IMR-90 (cell line): ENCODE data around the gene PTPRN2. TPM values are rescaled to one million over a fixed set of nuclear protein-coding genes. Genes with fewer than 3 reads are reported as not detected.

Source experiments
- ATAC-seq: fragments of 200-7000 bp; cut with Tn5 transposase; 2 replicates; pipeline ENCODE4 v1.9.1; 2020; ENCODE audit warnings: low read depth, mild to moderate bottlenecking, moderate library complexity
- BruUV-seq: library from RNA; stranded (reverse); fragments of 400-500 nt; replicated peaks from 2 replicates; lab custom pipeline; 2021; lab: Mats Ljungman, UMichigan
- CTCF ChIA-PET: fragments of 300-600 bp; formaldehyde crosslinking; extraction: SDS; loops from one replicate; lab custom pipeline; 2021; ENCODE audit warnings: antibody characterized with exemption; lab: Yijun Ruan, JAX
- POLR2A ChIA-PET: fragments of 300-600 bp; sonication (Branson Sonifier 250); formaldehyde crosslinking; loops from one replicate; lab custom pipeline; 2022; ENCODE audit warnings: antibody characterized with exemption; ENCODE audit not compliant: unreplicated experiment; lab: Charles Lee
- DNase-seq: peaks from one replicate; pipeline ENCODE4 v3.0.0; 2013
- H2AFZ ChIP-seq: replicated peaks from 2 replicates; pipeline ENCODE3; 2013; ENCODE audit warnings: low read length, mild to moderate bottlenecking; ENCODE audit not compliant: poor library complexity
- H2AK5ac ChIP-seq: 2 replicates; pipeline ENCODE4 v1.6.1; 2013; ENCODE audit warnings: low read depth, low read length, inconsistent platforms
- H2AK9ac ChIP-seq: replicated peaks from 2 replicates; pipeline ENCODE3; 2013; ENCODE audit warnings: mild to moderate bottlenecking, low read depth, low read length, moderate library complexity; ENCODE audit not compliant: poor library complexity
- H2BK120ac ChIP-seq: 2 replicates; pipeline ENCODE4 v1.6.1; 2013; ENCODE audit warnings: low read depth, low read length, inconsistent platforms
- H2BK15ac ChIP-seq: 3 replicates; pipeline ENCODE4 v1.6.1; 2013; ENCODE audit warnings: low read depth, low read length, inconsistent platforms
- H2BK20ac ChIP-seq: 2 replicates; pipeline ENCODE4 v1.6.1; 2013; ENCODE audit warnings: low read depth, mild to moderate bottlenecking, inconsistent platforms, low read length, moderate library complexity
- H2BK5ac ChIP-seq: 2 replicates; pipeline ENCODE4 v1.6.1; 2013; ENCODE audit warnings: mild to moderate bottlenecking, low read depth, low read length, inconsistent platforms; ENCODE audit not compliant: poor library complexity, severe bottlenecking
- H3K14ac ChIP-seq: replicated peaks from 2 replicates; pipeline ENCODE4 v1.6.1; 2013; ENCODE audit warnings: low read depth, low read length, inconsistent platforms
- H3K18ac ChIP-seq: 2 replicates; pipeline ENCODE4 v1.6.1; 2013; ENCODE audit warnings: low read depth, low read length, control low read depth
- H3K23ac ChIP-seq: 2 replicates; pipeline ENCODE4 v1.6.1; 2013; ENCODE audit warnings: low read depth, low read length, inconsistent platforms
- H3K27ac ChIP-seq: 2 replicates; pipeline ENCODE4 v1.5.1; 2013; ENCODE audit warnings: mild to moderate bottlenecking, control low read depth, low read length; ENCODE audit not compliant: insufficient read depth
- H3K27me3 ChIP-seq: 2 replicates; pipeline ENCODE4 v1.6.1; 2013; ENCODE audit warnings: low read length; ENCODE audit not compliant: control insufficient read depth, insufficient read depth
- H3K36me3 ChIP-seq: 2 replicates; pipeline ENCODE4 v1.6.1; 2013; ENCODE audit warnings: low read length, mixed read lengths; ENCODE audit not compliant: control insufficient read depth, insufficient read depth
- H3K4ac ChIP-seq: 2 replicates; pipeline ENCODE4 v1.6.1; 2013; ENCODE audit warnings: low read depth, low read length, inconsistent platforms
- H3K4me1 ChIP-seq: 2 replicates; pipeline ENCODE4 v1.6.1; 2013; ENCODE audit warnings: low read length, mixed read lengths; ENCODE audit not compliant: control insufficient read depth, insufficient read depth
- H3K4me2 ChIP-seq: 2 replicates; pipeline ENCODE4 v1.6.1; 2013; ENCODE audit warnings: low read depth, mild to moderate bottlenecking, control low read depth, low read length, moderate library complexity
- H3K4me3 ChIP-seq: 2 replicates; pipeline ENCODE4 v1.5.1; 2013; ENCODE audit warnings: low read depth, mild to moderate bottlenecking, control low read depth, low read length, moderate library complexity; ENCODE audit not compliant: insufficient read depth
- H3K56ac ChIP-seq: 2 replicates; pipeline ENCODE4 v1.6.1; 2013; ENCODE audit warnings: low read length, inconsistent platforms; ENCODE audit not compliant: insufficient read depth; ENCODE audit errors: extremely low read depth
- H3K79me1 ChIP-seq, 2 experiments: 2 replicates each; pipeline ENCODE4 v1.6.1; 2013; ENCODE audit warnings: low read length in 2 of 2, inconsistent platforms in 1 of 2, low read depth in 1 of 2
- H3K9ac ChIP-seq: 2 replicates; pipeline ENCODE4 v1.6.1; 2013; ENCODE audit warnings: low read depth, low read length, control low read depth
- H3K9me1 ChIP-seq: 2 replicates; pipeline ENCODE4 v1.6.1; 2013; ENCODE audit warnings: low read length, inconsistent platforms; ENCODE audit not compliant: insufficient read depth
- H3K9me3 ChIP-seq: 2 replicates; pipeline ENCODE4 v1.6.1; 2013; ENCODE audit warnings: low read length; ENCODE audit not compliant: control insufficient read depth, insufficient read depth
- H4K20me1 ChIP-seq: 2 replicates; pipeline ENCODE4 v1.6.1; 2013; ENCODE audit warnings: low read length, inconsistent platforms; ENCODE audit not compliant: insufficient read depth
- H4K5ac ChIP-seq: 2 replicates; pipeline ENCODE4 v1.6.1; 2013; ENCODE audit warnings: mild to moderate bottlenecking, low read depth, low read length, control low read depth
- H4K8ac ChIP-seq, 2 experiments: 2 replicates each; pipeline ENCODE4 v1.6.1; 2013; ENCODE audit warnings: low read depth in 2 of 2, low read length in 2 of 2, control low read depth in 1 of 2, inconsistent platforms in 1 of 2
- H4K91ac ChIP-seq: 2 replicates; pipeline ENCODE4 v1.6.1; 2013; ENCODE audit warnings: low read depth, low read length, inconsistent platforms; ENCODE audit not compliant: insufficient read depth
- BHLHE40 ChIP-seq: fragments of 150-350 bp; IDR thresholded peaks from 2 replicates; pipeline ENCODE4 v1.6.1; 2016; ENCODE audit warnings: mild to moderate bottlenecking, low read depth, low read length
- CEBPB ChIP-seq: IDR thresholded peaks from 2 replicates; pipeline ENCODE4 v1.6.1; 2012; ENCODE audit warnings: low read depth, low read length, improper control_type of control experiment
- CHD1 ChIP-seq: IDR thresholded peaks from 2 replicates; pipeline ENCODE4 v1.6.1; 2012; ENCODE audit warnings: low read depth, low read length, improper control_type of control experiment
- FOS ChIP-seq: fragments of 150-350 bp; IDR thresholded peaks from 2 replicates; pipeline ENCODE4 v1.6.1; 2016; ENCODE audit warnings: low read depth, low read length
- MAFK ChIP-seq: IDR thresholded peaks from 2 replicates; pipeline ENCODE4 v1.6.1; 2012; ENCODE audit warnings: low read depth, low read length, improper control_type of control experiment
- MAZ ChIP-seq: IDR thresholded peaks from 2 replicates; pipeline ENCODE4 v1.6.1; 2012; ENCODE audit warnings: low read depth, mild to moderate bottlenecking, low read length, improper control_type of control experiment, moderate library complexity, borderline replicate concordance
- MXI1 ChIP-seq: IDR thresholded peaks from 2 replicates; pipeline ENCODE4 v1.6.1; 2012; ENCODE audit warnings: low read depth, mild to moderate bottlenecking, low read length, moderate library complexity, borderline replicate concordance
- NFE2L2 ChIP-seq: fragments of 150-350 bp; IDR thresholded peaks from 2 replicates; pipeline ENCODE4 v1.6.1; 2016; ENCODE audit warnings: low read depth, mild to moderate bottlenecking, low read length
- POLR2A ChIP-seq: IDR thresholded peaks from 2 replicates; pipeline ENCODE4 v1.6.1; 2012; ENCODE audit warnings: mild to moderate bottlenecking, low read depth, low read length
- RAD21 ChIP-seq: IDR thresholded peaks from 2 replicates; pipeline ENCODE4 v1.6.1; 2012; ENCODE audit warnings: low read length, improper control_type of control experiment
- RCOR1 ChIP-seq: IDR thresholded peaks from 2 replicates; pipeline ENCODE4 v1.6.1; 2012; ENCODE audit warnings: mild to moderate bottlenecking, low read length, improper control_type of control experiment; ENCODE audit not compliant: insufficient replicate concordance
- RFX5 ChIP-seq: IDR thresholded peaks from 2 replicates; pipeline ENCODE4 v1.8.0; 2012; ENCODE audit warnings: low read depth, mild to moderate bottlenecking, low read length, moderate library complexity
- SMC3 ChIP-seq: fragments of 150-350 bp; IDR thresholded peaks from 2 replicates; pipeline ENCODE4 v1.6.1; 2016; ENCODE audit warnings: low read depth, mild to moderate bottlenecking, antibody characterized with exemption, low read length, moderate library complexity
- WGBS, 2 experiments: methylation state at CpG; one replicate each; pipeline versions ENCODE4 v1.1.5 to v1.1.7; 2013; ENCODE audit warnings: missing lambda C conversion rate in 2 of 2; ENCODE audit not compliant: insufficient read length in 1 of 2; ENCODE audit errors: extremely low coverage in 2 of 2; 5-methylcytosine and 5-hydroxymethylcytosine counted together
- dilution Hi-C: fragments of 300-500 bp; cut with HindIII; formaldehyde crosslinking; loops from one replicate; pipeline ENCODE4 v1.14.3; 2018; ENCODE audit warnings: low sequenced_read_pairs; ENCODE audit not compliant: unreplicated experiment
- in situ Hi-C: fragments of 300-500 bp; cut with MboI; formaldehyde crosslinking; loops from 3 replicates; pipeline ENCODE4 v1.14.3; 2019; ENCODE audit warnings: low sequenced_read_pairs, inconsistent platforms, mixed read lengths
- intact Hi-C: fragments of 100-400 bp; cut with micrococcal nuclease; formaldehyde crosslinking; loops from 2 replicates; pipeline ENCODE4 v1.10.0; 2022
- polyA plus RNA-seq, 3 experiments: library from polyadenylated mRNA; depleted of rRNA; stranded (reverse); fragments of >200 nt; gene quantifications; 2 replicates each; pipeline ENCODE4 v1.2.3, GENCODE V29; 2012; ENCODE audit warnings: low replicate concordance in 1 of 3
- total RNA-seq: library from RNA; depleted of rRNA; stranded (reverse); fragments of >200 nt; gene quantifications from 2 replicates; pipeline ENCODE4 v1.2.3, GENCODE V29; 2012
- TF ChIP-seq, protein P1 (sequence below): fragments of 150-350 bp; IDR thresholded peaks from 2 replicates; pipeline ENCODE4 v1.6.1; 2016; ENCODE audit warnings: low read depth, mild to moderate bottlenecking, low read length, moderate library complexity, borderline replicate concordance
- TF ChIP-seq, protein P2 (sequence below): fragments of 150-350 bp; IDR thresholded peaks from 2 replicates; pipeline ENCODE4 v1.6.1; 2017; ENCODE audit warnings: mild to moderate bottlenecking, antibody characterized with exemption, low read length, low read depth
- TF ChIP-seq, protein P3 (sequence below): conservative IDR thresholded peaks from 2 replicates; pipeline ENCODE4 v1.5.1; 2012; ENCODE audit warnings: mild to moderate bottlenecking, low read depth, low read length, improper control_type of control experiment

PTPRN2 gene
- total and polyA plus RNA-seq, 2 of the 4 experiments (the other 2 are of a cell fraction): 0.03 TPM; not detected in 1

DNA sequence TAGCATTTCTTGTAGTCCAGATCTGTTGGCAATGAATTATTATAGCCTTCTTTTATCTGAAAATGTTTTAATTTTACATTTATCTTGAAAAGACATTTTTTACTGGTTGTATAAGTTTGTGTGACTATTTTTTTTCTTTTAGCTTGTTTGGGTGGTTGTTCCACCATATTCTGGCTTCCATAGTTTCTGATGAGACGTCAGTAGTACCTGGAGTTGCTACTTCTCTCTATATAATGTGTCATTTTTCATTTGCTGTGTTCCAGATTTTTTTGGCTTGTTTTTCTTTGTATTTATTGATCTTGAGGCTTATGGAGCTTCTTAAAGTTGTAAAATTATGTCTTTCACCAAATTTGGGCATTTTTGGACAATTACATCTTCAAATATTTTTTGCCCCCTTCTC is 1082.0 kb downstream of the PTPRN2 start:
- BruUV-seq: no TSS peak

More for the DNA sequence above, 1082.0 kb downstream of the PTPRN2 start:
- ChIA-PET CTCF (interaction anchor here (0.6 kb wide), 1 partner anchor 27 kb away, joined by 3 read pairs; no protein-coding TSS in a partner anchor), POLR2A (no interaction called here)
- H3K9me3 ChIP-seq: peaks cover 20% of the 10 kb centered on the region; the same call in 1 of the 2 replicates
- in situ Hi-C loops: no loop called here
- no peaks in the 10 kb centered on the region for H4K20me1 ChIP-seq
- H3K4me2 ChIP-seq: no peak overlapping the region
- H3K4me1 ChIP-seq: no peaks in the 10 kb centered on the region
- H3K36me3 ChIP-seq: no peaks in the 10 kb centered on the region
- no peak overlapping the region for H4K5ac ChIP-seq
- no peaks in the 10 kb centered on the region for H3K79me1 ChIP-seq
- TF ChIP-seq RFX5 (no peak), MAZ (no peak), FOS (no peak), MXI1 (no peak), POLR2A (no peak), NFE2L2 (no peak), CHD1 (no peak), CEBPB (no peak), MAFK (no peak), SMC3 (no peak), BHLHE40 (no peak), RAD21 (no peak), RCOR1 (no peak)
- TF ChIP-seq, protein P1, sequence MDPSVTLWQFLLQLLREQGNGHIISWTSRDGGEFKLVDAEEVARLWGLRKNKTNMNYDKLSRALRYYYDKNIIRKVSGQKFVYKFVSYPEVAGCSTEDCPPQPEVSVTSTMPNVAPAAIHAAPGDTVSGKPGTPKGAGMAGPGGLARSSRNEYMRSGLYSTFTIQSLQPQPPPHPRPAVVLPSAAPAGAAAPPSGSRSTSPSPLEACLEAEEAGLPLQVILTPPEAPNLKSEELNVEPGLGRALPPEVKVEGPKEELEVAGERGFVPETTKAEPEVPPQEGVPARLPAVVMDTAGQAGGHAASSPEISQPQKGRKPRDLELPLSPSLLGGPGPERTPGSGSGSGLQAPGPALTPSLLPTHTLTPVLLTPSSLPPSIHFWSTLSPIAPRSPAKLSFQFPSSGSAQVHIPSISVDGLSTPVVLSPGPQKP: no peak
- TF ChIP-seq, protein P2, sequence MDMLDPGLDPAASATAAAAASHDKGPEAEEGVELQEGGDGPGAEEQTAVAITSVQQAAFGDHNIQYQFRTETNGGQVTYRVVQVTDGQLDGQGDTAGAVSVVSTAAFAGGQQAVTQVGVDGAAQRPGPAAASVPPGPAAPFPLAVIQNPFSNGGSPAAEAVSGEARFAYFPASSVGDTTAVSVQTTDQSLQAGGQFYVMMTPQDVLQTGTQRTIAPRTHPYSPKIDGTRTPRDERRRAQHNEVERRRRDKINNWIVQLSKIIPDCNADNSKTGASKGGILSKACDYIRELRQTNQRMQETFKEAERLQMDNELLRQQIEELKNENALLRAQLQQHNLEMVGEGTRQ: no peak
- TF ChIP-seq, protein P3, sequence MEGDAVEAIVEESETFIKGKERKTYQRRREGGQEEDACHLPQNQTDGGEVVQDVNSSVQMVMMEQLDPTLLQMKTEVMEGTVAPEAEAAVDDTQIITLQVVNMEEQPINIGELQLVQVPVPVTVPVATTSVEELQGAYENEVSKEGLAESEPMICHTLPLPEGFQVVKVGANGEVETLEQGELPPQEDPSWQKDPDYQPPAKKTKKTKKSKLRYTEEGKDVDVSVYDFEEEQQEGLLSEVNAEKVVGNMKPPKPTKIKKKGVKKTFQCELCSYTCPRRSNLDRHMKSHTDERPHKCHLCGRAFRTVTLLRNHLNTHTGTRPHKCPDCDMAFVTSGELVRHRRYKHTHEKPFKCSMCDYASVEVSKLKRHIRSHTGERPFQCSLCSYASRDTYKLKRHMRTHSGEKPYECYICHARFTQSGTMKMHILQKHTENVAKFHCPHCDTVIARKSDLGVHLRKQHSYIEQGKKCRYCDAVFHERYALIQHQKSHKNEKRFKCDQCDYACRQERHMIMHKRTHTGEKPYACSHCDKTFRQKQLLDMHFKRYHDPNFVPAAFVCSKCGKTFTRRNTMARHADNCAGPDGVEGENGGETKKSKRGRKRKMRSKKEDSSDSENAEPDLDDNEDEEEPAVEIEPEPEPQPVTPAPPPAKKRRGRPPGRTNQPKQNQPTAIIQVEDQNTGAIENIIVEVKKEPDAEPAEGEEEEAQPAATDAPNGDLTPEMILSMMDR: no peak
- ATAC-seq (no peak), DNase-seq (no peak)
- H3K27me3 ChIP-seq: no peaks in the 10 kb centered on the region
- no peak overlapping the region for H4K91ac ChIP-seq
- no peak overlapping the region for H3K23ac ChIP-seq
- H2AK5ac ChIP-seq: no peak overlapping the region
- no peak overlapping the region for H2BK15ac ChIP-seq
- no peak overlapping the region for H2BK20ac ChIP-seq
- H2BK5ac ChIP-seq: no peak overlapping the region
- H3K18ac ChIP-seq: no peak overlapping the region
- H3K56ac ChIP-seq: no peak overlapping the region
- no peak overlapping the region for H3K9ac ChIP-seq
- no peak overlapping the region for H3K4me3 ChIP-seq
- no peak overlapping the region for H2AFZ ChIP-seq
- no CpG with 5 or more reads among the region's 1 CpG for WGBS, 2 experiments
- no peak overlapping the region for H2BK120ac ChIP-seq
- H4K8ac ChIP-seq: no peak overlapping the region
- no peak overlapping the region for H2AK9ac ChIP-seq
- H3K14ac ChIP-seq: no peak overlapping the region
- no peaks in the 10 kb centered on the region for H3K9me1 ChIP-seq
- intact Hi-C loops: no loop called here
- dilution Hi-C loops: no loop called here
- no peak overlapping the region for H3K4ac ChIP-seq
- no peak overlapping the region for H3K27ac ChIP-seq
